GM23338 (cell line): ENCODE data around the gene MT1E. TPM values are rescaled to one million over a fixed set of nuclear protein-coding genes. Genes with fewer than 3 reads are reported as not detected.

Source experiments
- ATAC-seq: fragments of 200-7000 bp; cut with Tn5 transposase; 3 replicates; pipeline ENCODE4 v1.9.1; 2020
- DNase-seq: peaks from one replicate; pipeline ENCODE4 v3.0.0-alpha.2; 2015; ENCODE audit warnings: low spot score
- H2AFZ ChIP-seq: fragments of 200-600 bp; sonication (generic); 2 replicates; pipeline ENCODE4 v1.8.0; 2016; ENCODE audit warnings: antibody characterized with exemption, mild to moderate bottlenecking, moderate library complexity
- H3F3A ChIP-seq: fragments of 200-600 bp; sonication (generic); replicated peaks from 2 replicates; pipeline ENCODE4 v1.8.0; 2017; ENCODE audit warnings: antibody characterized with exemption, mixed run types, low read depth
- H3K27ac ChIP-seq: fragments of 200-600 bp; sonication (generic); 2 replicates; pipeline ENCODE4 v1.6.1; 2016; ENCODE audit warnings: low read depth
- H3K27me3 ChIP-seq: fragments of 200-600 bp; sonication (generic); 2 replicates; pipeline ENCODE4 v1.8.0; 2016; ENCODE audit warnings: mild to moderate bottlenecking, mixed run types, moderate library complexity; ENCODE audit not compliant: insufficient read depth
- H3K36me3 ChIP-seq: fragments of 200-600 bp; sonication (generic); 2 replicates; pipeline ENCODE4 v1.8.0; 2016; ENCODE audit warnings: mild to moderate bottlenecking; ENCODE audit not compliant: insufficient read depth
- H3K4me1 ChIP-seq: fragments of 200-600 bp; sonication (generic); 2 replicates; pipeline ENCODE4 v1.8.0; 2016; ENCODE audit warnings: mild to moderate bottlenecking, moderate library complexity; ENCODE audit not compliant: insufficient read depth
- H3K4me2 ChIP-seq: fragments of 200-600 bp; sonication (generic); 2 replicates; pipeline ENCODE4 v1.7.1; 2017; ENCODE audit warnings: mixed run types
- H3K4me3 ChIP-seq: fragments of 200-600 bp; sonication (generic); 2 replicates; pipeline ENCODE4 v1.6.1; 2016; ENCODE audit warnings: mixed run types
- H3K79me2 ChIP-seq: fragments of 200-600 bp; sonication (generic); replicated peaks from 2 replicates; pipeline ENCODE4 v1.8.0; 2017; ENCODE audit warnings: mild to moderate bottlenecking; ENCODE audit not compliant: insufficient read depth
- H3K9me2 ChIP-seq: fragments of 200-600 bp; sonication (generic); 2 replicates; pipeline ENCODE4 v1.8.0; 2017; ENCODE audit not compliant: insufficient read depth
- H4K20me1 ChIP-seq: fragments of 200-600 bp; sonication (generic); replicated peaks from 2 replicates; pipeline ENCODE4 v1.8.0; 2017; ENCODE audit warnings: mild to moderate bottlenecking; ENCODE audit not compliant: insufficient read depth
- H3K27ac Mint-ChIP-seq: 2 replicates; pipeline ENCODE4 v1.8.0; 2020; ENCODE audit warnings: inconsistent platforms, mild to moderate bottlenecking, moderate library complexity, mixed read lengths
- H3K27me3 Mint-ChIP-seq: 3 replicates; pipeline ENCODE4 v1.8.0; 2022; ENCODE audit warnings: low read depth, mild to moderate bottlenecking, moderate library complexity, mixed read lengths, inconsistent platforms; ENCODE audit not compliant: insufficient read depth, poor library complexity
- H3K36me3 Mint-ChIP-seq: 3 replicates; pipeline ENCODE4 v1.8.0; 2021; ENCODE audit warnings: low read depth, mild to moderate bottlenecking, inconsistent platforms, moderate library complexity, mixed read lengths
- H3K4me1 Mint-ChIP-seq: 3 replicates; pipeline ENCODE4 v1.8.0; 2020; ENCODE audit warnings: mild to moderate bottlenecking, inconsistent platforms, mixed read lengths
- H3K4me3 Mint-ChIP-seq: 3 replicates; pipeline ENCODE4 v1.8.0; 2021; ENCODE audit warnings: moderate library complexity, mild to moderate bottlenecking, inconsistent platforms, mixed read lengths
- H3K9me3 Mint-ChIP-seq: 3 replicates; pipeline ENCODE4 v1.8.0; 2020; ENCODE audit warnings: moderate library complexity, mild to moderate bottlenecking, inconsistent platforms, mixed read lengths
- CREB1 ChIP-seq: fragments of 250-450 bp; sonication (Bioruptor Pico); IDR thresholded peaks from 2 replicates; pipeline ENCODE4 v1.5.0; 2020; ENCODE audit warnings: low read depth, mild to moderate bottlenecking, moderate library complexity
- ETS1 ChIP-seq: IDR thresholded peaks from 2 replicates; pipeline ENCODE4 v1.6.1; 2016; ENCODE audit warnings: antibody characterized with exemption
- EZH2 ChIP-seq: fragments of 200-600 bp; sonication (generic); IDR thresholded peaks from one replicate; pipeline ENCODE4 v1.8.0; 2017; ENCODE audit warnings: antibody characterized with exemption, mild to moderate bottlenecking, low read depth; ENCODE audit not compliant: unreplicated experiment
- EZH2phosphoT487 ChIP-seq: fragments of 200-600 bp; sonication (generic); IDR thresholded peaks from one replicate; pipeline ENCODE4 v1.8.1; 2018; ENCODE audit warnings: antibody characterized with exemption; ENCODE audit not compliant: unreplicated experiment
- JUNB ChIP-seq: IDR thresholded peaks from one replicate; pipeline ENCODE4 v1.6.1; 2016; ENCODE audit warnings: antibody characterized with exemption; ENCODE audit not compliant: unreplicated experiment
- NANOG ChIP-seq: IDR thresholded peaks from 2 replicates; pipeline ENCODE4 v1.6.1; 2016; ENCODE audit warnings: antibody characterized with exemption, borderline replicate concordance
- REST ChIP-seq: IDR thresholded peaks from one replicate; pipeline ENCODE4 v1.6.1; 2018; ENCODE audit warnings: antibody characterized with exemption; ENCODE audit not compliant: unreplicated experiment
- ZNF114 ChIP-seq: fragments of 250-450 bp; sonication (Bioruptor Pico); IDR thresholded peaks from 2 replicates; pipeline ENCODE4 v1.5.0; 2020; ENCODE audit warnings: mild to moderate bottlenecking, moderate library complexity
- ZNF331 ChIP-seq: fragments of 250-450 bp; sonication (Bioruptor Pico); IDR thresholded peaks from 2 replicates; pipeline ENCODE4 v1.5.0; 2020; ENCODE audit warnings: low read depth, mild to moderate bottlenecking, moderate library complexity
- ZNF462 ChIP-seq: fragments of 250-450 bp; sonication (Bioruptor Pico); IDR thresholded peaks from 2 replicates; pipeline ENCODE4 v1.5.0; 2020; ENCODE audit warnings: mild to moderate bottlenecking, moderate library complexity
- polyA plus RNA-seq: library from polyadenylated mRNA; unstranded; fragments of >200 nt; fragmentation: Nextera tagmentation; extraction: Ambion mirVana; gene quantifications from 2 replicates; pipeline ENCODE4 v1.2.1, GENCODE V29; 2016
- total RNA-seq: library from RNA; depleted of rRNA; stranded (reverse); fragments of >200 nt; shearing (Covaris generic); gene quantifications from 2 replicates; pipeline ENCODE4 v1.2.3, GENCODE V29; 2014

MT1E gene
- total and polyA plus RNA-seq, 2 experiments from 2014 or later: 31.0 to 121 TPM

GRCh38 chr16:56591377-56592060 lies 34.1 kb upstream of the MT1E start (continued):
- no peak for TF ChIP-seq EZH2
- TF ChIP-seq EZH2phosphoT487: no peak
- TF ChIP-seq ZNF114 (CRISPR knock-in tag): no peak
- no peak for TF ChIP-seq CREB1 (CRISPR knock-in tag)
- TF ChIP-seq REST: no peak
- no peak for TF ChIP-seq JUNB
- no peak for TF ChIP-seq ZNF331 (CRISPR knock-in tag)
- no peak for TF ChIP-seq ETS1
- TF ChIP-seq NANOG: no peak

GRCh38 chr16:56593573-56594291 lies 31.8 kb upstream of the MT1E start:
- H3K4me3 Mint-ChIP-seq: no peak overlapping the region
- H3K27ac Mint-ChIP-seq: no peak overlapping the region
- no peak for ATAC-seq
- Histone ChIP-seq H3K27ac (no peak overlapping the region), H3K4me2 (no peak overlapping the region), H3K4me1 (no peaks in the 10 kb centered on the region), H3K4me3 (no peak overlapping the region), H3K79me2 (no peaks in the 10 kb centered on the region), H3K9me2 (no peaks in the 10 kb centered on the region), H3K36me3 (no peaks in the 10 kb centered on the region), H4K20me1 (no peaks in the 10 kb centered on the region), H2AFZ (no peak overlapping the region), H3F3A (no peaks in the 10 kb centered on the region), H3K27me3 (peaks cover 51% of the 10 kb centered on the region)
- H3K4me1 Mint-ChIP-seq: peaks cover 9% of the 10 kb centered on the region
- no peak for DNase-seq
- H3K27me3 Mint-ChIP-seq: peaks cover 37% of the 10 kb centered on the region
- H3K36me3 Mint-ChIP-seq: no peaks in the 10 kb centered on the region
- H3K9me3 Mint-ChIP-seq: no peaks in the 10 kb centered on the region
- TF ChIP-seq ZNF462 (CRISPR knock-in tag): no peak
